Measurements from ENCODE around the gene PREX1.

Gene PREX1

GRCh38 chr20:48731536-48731935, 96.3 kb downstream of the PREX1 start:
- Histone ChIP-seq H3K27ac (ENCODE audit: low read depth in 2 of 2, low read length in 2 of 2) (no peak overlapping the region), H3K4me3 (ENCODE audit: low read length in 2 of 2) (no peak overlapping the region), H3K9ac (ENCODE audit: low read depth in 1 of 2, low read length in 2 of 2) (no peak overlapping the region), H3K4me1 (ENCODE audit: control insufficient read depth in 2 of 2, insufficient read depth in 2 of 2, low read length in 2 of 2) (peaks cover 0 to 1% of the 10 kb centered on the region in 2 donors), H3K36me3 (ENCODE audit: control insufficient read depth in 2 of 2, insufficient read depth in 2 of 2, low read length in 2 of 2) (no peaks in the 10 kb centered on the region), H3K27me3 (ENCODE audit: control insufficient read depth in 2 of 2, insufficient read depth in 2 of 2, low read length in 2 of 2) (no peaks in the 10 kb centered on the region), H3K9me3 (ENCODE audit: control insufficient read depth in 2 of 2, low read length in 2 of 2) (no peaks in the 10 kb centered on the region)

GRCh38 chr20:48730977-48731376, 96.8 kb downstream of the PREX1 start:
- Histone ChIP-seq H3K4me3 (ENCODE audit: low read length in 2 of 2) (no peak overlapping the region), H3K4me1 (ENCODE audit: control insufficient read depth in 2 of 2, insufficient read depth in 2 of 2, low read length in 2 of 2) (no peaks in the 10 kb centered on the region), H3K27me3 (ENCODE audit: control insufficient read depth in 2 of 2, insufficient read depth in 2 of 2, low read length in 2 of 2) (no peaks in the 10 kb centered on the region), H3K27ac (ENCODE audit: low read depth in 2 of 2, low read length in 2 of 2) (no peak overlapping the region), H3K9me3 (ENCODE audit: control insufficient read depth in 2 of 2, low read length in 2 of 2) (no peaks in the 10 kb centered on the region), H3K9ac (ENCODE audit: low read depth in 1 of 2, low read length in 2 of 2) (no peak overlapping the region), H3K36me3 (ENCODE audit: control insufficient read depth in 2 of 2, insufficient read depth in 2 of 2, low read length in 2 of 2) (peaks cover 0 to 3% of the 10 kb centered on the region in 2 donors)

- no peak overlapping the region for H3K4me3 ChIP-seq (ENCODE audit: low read length in 2 of 2)
- no peak overlapping the region for H3K27ac ChIP-seq (ENCODE audit: low read depth in 2 of 2, low read length in 2 of 2)
- H3K36me3 ChIP-seq (ENCODE audit: control insufficient read depth in 2 of 2, insufficient read depth in 2 of 2, low read length in 2 of 2), result peaks cover 0 to 12% of the 10 kb centered on the region in 2 donors
- H3K9ac ChIP-seq (ENCODE audit: low read depth in 1 of 2, low read length in 2 of 2), result no peak overlapping the region
- H3K4me1 ChIP-seq (ENCODE audit: control insufficient read depth in 2 of 2, insufficient read depth in 2 of 2, low read length in 2 of 2), result no peaks in the 10 kb centered on the region
- no peaks in the 10 kb centered on the region for H3K9me3 ChIP-seq (ENCODE audit: control insufficient read depth in 2 of 2, low read length in 2 of 2)
- no peaks in the 10 kb centered on the region for H3K27me3 ChIP-seq (ENCODE audit: control insufficient read depth in 2 of 2, insufficient read depth in 2 of 2, low read length in 2 of 2)
These were observed 98.3 kb downstream of the PREX1 start for GRCh38 chr20:48729538-48729937.

GRCh38 chr20:48728042-48728825, 99.6 kb downstream of the PREX1 start:
- Histone ChIP-seq H3K4me3 (ENCODE audit: low read length in 2 of 2) (no peak overlapping the region), H3K9me3 (ENCODE audit: control insufficient read depth in 2 of 2, low read length in 2 of 2) (no peaks in the 10 kb centered on the region), H3K9ac (ENCODE audit: low read depth in 1 of 2, low read length in 2 of 2) (no peak overlapping the region), H3K36me3 (ENCODE audit: control insufficient read depth in 2 of 2, insufficient read depth in 2 of 2, low read length in 2 of 2) (peaks cover 0 to 12% of the 10 kb centered on the region in 2 donors), H3K4me1 (ENCODE audit: control insufficient read depth in 2 of 2, insufficient read depth in 2 of 2, low read length in 2 of 2) (peaks cover 6% of the 10 kb centered on the region in 2 donors), H3K27me3 (ENCODE audit: control insufficient read depth in 2 of 2, insufficient read depth in 2 of 2, low read length in 2 of 2) (no peaks in the 10 kb centered on the region), H3K27ac (ENCODE audit: low read depth in 2 of 2, low read length in 2 of 2) (no peak overlapping the region)

GRCh38 chr20:48727226-48727625, 100.6 kb downstream of the PREX1 start:
- peaks cover 0 to 12% of the 10 kb centered on the region in 2 donors for H3K36me3 ChIP-seq (ENCODE audit: control insufficient read depth in 2 of 2, insufficient read depth in 2 of 2, low read length in 2 of 2)

GRCh38 chr20:48725555-48725991, 102.2 kb downstream of the PREX1 start:
- Histone ChIP-seq H3K27me3 (ENCODE audit: control insufficient read depth in 2 of 2, insufficient read depth in 2 of 2, low read length in 2 of 2) (no peaks in the 10 kb centered on the region), H3K27ac (ENCODE audit: low read depth in 2 of 2, low read length in 2 of 2) (no peak overlapping the region), H3K4me1 (ENCODE audit: control insufficient read depth in 2 of 2, insufficient read depth in 2 of 2, low read length in 2 of 2) (peaks cover 21 to 23% of the 10 kb centered on the region in 2 donors), H3K9ac (ENCODE audit: low read depth in 1 of 2, low read length in 2 of 2) (no peak overlapping the region), H3K9me3 (ENCODE audit: control insufficient read depth in 2 of 2, low read length in 2 of 2) (no peaks in the 10 kb centered on the region), H3K36me3 (ENCODE audit: control insufficient read depth in 2 of 2, insufficient read depth in 2 of 2, low read length in 2 of 2) (peaks cover 0 to 12% of the 10 kb centered on the region in 2 donors), H3K4me3 (ENCODE audit: low read length in 2 of 2) (no peak overlapping the region)

More at GRCh38 chr20:48727226-48727625, 100.6 kb downstream of the PREX1 start:
- Histone ChIP-seq H3K9me3 (ENCODE audit: control insufficient read depth in 2 of 2, low read length in 2 of 2) (no peaks in the 10 kb centered on the region), H3K4me3 (ENCODE audit: low read length in 2 of 2) (no peak overlapping the region), H3K27ac (ENCODE audit: low read depth in 2 of 2, low read length in 2 of 2) (no peak overlapping the region), H3K4me1 (ENCODE audit: control insufficient read depth in 2 of 2, insufficient read depth in 2 of 2, low read length in 2 of 2) (peaks cover 14 to 15% of the 10 kb centered on the region in 2 donors), H3K27me3 (ENCODE audit: control insufficient read depth in 2 of 2, insufficient read depth in 2 of 2, low read length in 2 of 2) (no peaks in the 10 kb centered on the region), H3K9ac (ENCODE audit: low read depth in 1 of 2, low read length in 2 of 2) (no peak overlapping the region)

- Histone ChIP-seq H3K4me1 (ENCODE audit: control insufficient read depth in 2 of 2, insufficient read depth in 2 of 2, low read length in 2 of 2) (peaks cover 21 to 26% of the 10 kb centered on the region in 2 donors), H3K4me3 (ENCODE audit: low read length in 2 of 2) (no peak overlapping the region), H3K9ac (ENCODE audit: low read depth in 1 of 2, low read length in 2 of 2) (no peak overlapping the region), H3K27me3 (ENCODE audit: control insufficient read depth in 2 of 2, insufficient read depth in 2 of 2, low read length in 2 of 2) (no peaks in the 10 kb centered on the region), H3K27ac (ENCODE audit: low read depth in 2 of 2, low read length in 2 of 2) (peak overlapping the region in 1 of 2 donors; percentile 71), H3K9me3 (ENCODE audit: control insufficient read depth in 2 of 2, low read length in 2 of 2) (no peaks in the 10 kb centered on the region), H3K36me3 (ENCODE audit: control insufficient read depth in 2 of 2, insufficient read depth in 2 of 2, low read length in 2 of 2) (peaks cover 0 to 12% of the 10 kb centered on the region in 2 donors)
These were observed 102.8 kb downstream of the PREX1 start for GRCh38 chr20:48724891-48725554.

- Histone ChIP-seq H3K36me3 (ENCODE audit: control insufficient read depth in 2 of 2, insufficient read depth in 2 of 2, low read length in 2 of 2) (peaks cover 0 to 12% of the 10 kb centered on the region in 2 donors), H3K4me1 (ENCODE audit: control insufficient read depth in 2 of 2, insufficient read depth in 2 of 2, low read length in 2 of 2) (peaks cover 21 to 26% of the 10 kb centered on the region in 2 donors), H3K4me3 (ENCODE audit: low read length in 2 of 2) (no peak overlapping the region), H3K27ac (ENCODE audit: low read depth in 2 of 2, low read length in 2 of 2) (peak overlapping the region; percentile 65 to 71), H3K9ac (ENCODE audit: low read depth in 1 of 2, low read length in 2 of 2) (no peak overlapping the region), H3K9me3 (ENCODE audit: control insufficient read depth in 2 of 2, low read length in 2 of 2) (no peaks in the 10 kb centered on the region), H3K27me3 (ENCODE audit: control insufficient read depth in 2 of 2, insufficient read depth in 2 of 2, low read length in 2 of 2) (no peaks in the 10 kb centered on the region)
These were observed 103.4 kb downstream of the PREX1 start for GRCh38 chr20:48724382-48724781.

- Histone ChIP-seq H3K4me3 (ENCODE audit: low read length in 2 of 2) (no peak overlapping the region), H3K27ac (ENCODE audit: low read depth in 2 of 2, low read length in 2 of 2) (peak overlapping the region; percentile 65 to 71), H3K36me3 (ENCODE audit: control insufficient read depth in 2 of 2, insufficient read depth in 2 of 2, low read length in 2 of 2) (peaks cover 0 to 12% of the 10 kb centered on the region in 2 donors), H3K27me3 (ENCODE audit: control insufficient read depth in 2 of 2, insufficient read depth in 2 of 2, low read length in 2 of 2) (no peaks in the 10 kb centered on the region), H3K4me1 (ENCODE audit: control insufficient read depth in 2 of 2, insufficient read depth in 2 of 2, low read length in 2 of 2) (peaks cover 21 to 28% of the 10 kb centered on the region in 2 donors), H3K9ac (ENCODE audit: low read depth in 1 of 2, low read length in 2 of 2) (no peak overlapping the region), H3K9me3 (ENCODE audit: control insufficient read depth in 2 of 2, low read length in 2 of 2) (no peaks in the 10 kb centered on the region)
These were observed 104.2 kb downstream of the PREX1 start for GRCh38 chr20:48723308-48724264.

Data from mucosa of rectum (tissue), 2 donors.